HG02970 (cell line): ENCODE data around the gene BNC2.

Experiments used
- ATAC-seq: cut with Tn5 transposase; IDR thresholded peaks from one replicate; pipeline ENCODE4 v1.9.1; 2021; ENCODE audit warnings: mild to moderate bottlenecking, moderate library complexity, moderate number of reproducible peaks; ENCODE audit not compliant: unreplicated experiment, low FRiP score

The BNC2 gene

DNA sequence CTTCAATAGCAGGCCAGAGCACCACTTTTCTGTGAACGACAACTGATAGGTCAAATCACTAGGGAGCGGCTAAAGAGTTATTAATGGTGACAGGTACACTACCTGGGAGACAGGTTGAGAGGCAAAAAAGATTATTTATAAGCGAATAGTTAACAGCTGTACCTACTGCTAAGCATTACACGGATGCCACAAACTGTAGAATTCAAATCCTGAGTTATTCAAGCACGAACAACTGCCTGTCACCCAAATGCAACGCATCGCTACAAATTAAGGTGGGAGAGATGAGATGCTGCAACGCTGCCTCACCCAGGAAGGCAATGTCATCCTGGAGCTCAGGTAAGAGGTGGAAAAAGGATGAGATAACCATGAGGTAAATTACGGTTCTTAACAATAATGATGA, 342.9 kb downstream of the BNC2 start:
- no peak for ATAC-seq

- ATAC-seq: no peak
Observed at GRCh38 chr9:16526380-16526779, 344.1 kb downstream of the BNC2 start.

DNA sequence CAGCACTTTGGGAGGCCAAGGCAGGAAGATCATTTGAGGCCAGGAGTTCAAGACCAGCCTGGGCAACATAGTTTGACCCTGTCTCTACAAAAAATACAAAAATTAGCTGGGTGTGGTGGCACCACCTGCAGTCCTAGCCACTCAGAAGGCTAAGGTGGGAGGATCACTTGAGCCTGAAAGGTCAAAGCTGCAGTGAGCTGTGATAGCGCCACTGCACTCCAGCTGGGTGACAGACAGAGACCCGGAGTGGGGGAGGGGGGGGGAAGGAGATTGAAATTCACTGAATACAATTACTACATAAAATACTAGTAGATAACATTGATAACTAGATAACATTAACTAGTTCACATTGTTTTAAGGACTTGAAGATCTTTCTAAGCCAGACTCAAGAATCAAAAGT, 345.6 kb downstream of the BNC2 start:
- no peak for ATAC-seq

- no peak for ATAC-seq
Observed at GRCh38 chr9:16524078-16524477, 346.4 kb downstream of the BNC2 start.

DNA sequence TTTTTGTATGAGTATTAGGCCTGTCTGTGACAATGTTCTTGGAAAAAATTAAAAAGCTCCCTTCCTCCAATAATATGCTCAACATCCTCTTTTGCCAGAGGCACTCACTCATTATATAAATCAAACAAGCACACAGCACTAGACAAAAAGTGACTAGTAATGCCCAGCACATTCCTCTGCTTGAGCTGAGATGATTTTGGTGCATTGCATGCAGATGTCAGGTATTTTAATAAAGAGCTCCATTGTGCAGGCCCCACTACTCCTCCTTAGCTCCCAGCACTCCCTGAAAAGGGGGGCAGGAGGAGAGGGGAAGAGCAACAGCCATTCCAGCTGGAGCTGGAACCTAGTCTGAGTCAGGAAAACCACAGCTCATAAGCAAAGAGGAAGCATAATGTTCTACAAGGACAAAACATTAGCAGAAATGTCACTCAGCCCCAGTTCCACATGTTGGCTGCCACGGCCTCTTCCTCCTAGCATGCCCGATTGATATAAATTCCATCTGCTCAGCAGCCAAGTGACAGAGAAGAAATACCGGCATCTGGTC, 348.5 kb downstream of the BNC2 start:
- ATAC-seq: no peak

- no peak for ATAC-seq
Observed at GRCh38 chr9:16519001-16519400, 351.5 kb downstream of the BNC2 start.

DNA sequence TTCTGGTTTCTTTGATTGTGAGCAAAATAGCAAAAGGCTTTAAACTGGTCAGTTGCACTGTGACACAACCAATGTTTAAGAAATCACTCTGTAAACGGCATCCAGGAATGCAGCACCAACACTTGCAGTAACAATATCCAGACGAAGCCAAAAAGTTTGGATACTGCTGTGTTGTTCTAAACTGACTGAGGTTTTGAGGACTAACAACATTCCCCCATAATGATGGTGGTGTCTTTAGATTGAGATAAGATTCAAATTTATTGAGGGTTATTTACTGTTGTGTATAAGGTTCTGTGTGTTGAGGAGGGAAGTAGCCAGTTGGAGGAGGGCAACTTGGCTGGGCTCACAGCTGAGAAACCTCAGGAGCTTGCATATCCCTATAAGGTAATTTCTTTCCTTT, 353.6 kb downstream of the BNC2 start:
- no peak for ATAC-seq

DNA sequence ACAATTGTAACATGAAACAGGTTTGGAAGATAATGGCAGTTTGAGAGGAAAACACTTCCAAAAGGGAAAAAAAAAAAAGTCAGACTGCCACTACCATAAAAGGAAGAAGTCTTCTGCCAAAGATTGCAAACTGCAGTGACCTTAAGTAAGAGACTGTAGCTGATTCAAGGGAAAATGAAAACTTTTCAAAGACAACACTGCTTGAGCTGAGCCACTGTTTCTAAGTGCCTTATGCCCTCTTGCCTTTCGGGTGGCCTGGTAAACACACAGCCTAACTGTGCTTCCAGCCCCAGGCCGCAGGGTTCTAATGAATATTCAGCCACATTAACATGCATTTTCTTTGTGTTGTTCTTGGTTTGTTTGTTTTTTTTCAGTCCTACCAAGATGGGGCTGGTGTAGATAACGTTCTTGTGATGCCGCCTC, 354.6 kb downstream of the BNC2 start:
- ATAC-seq: no peak

- ATAC-seq: no peak
Observed at GRCh38 chr9:16515207-16515606, 355.3 kb downstream of the BNC2 start.

DNA sequence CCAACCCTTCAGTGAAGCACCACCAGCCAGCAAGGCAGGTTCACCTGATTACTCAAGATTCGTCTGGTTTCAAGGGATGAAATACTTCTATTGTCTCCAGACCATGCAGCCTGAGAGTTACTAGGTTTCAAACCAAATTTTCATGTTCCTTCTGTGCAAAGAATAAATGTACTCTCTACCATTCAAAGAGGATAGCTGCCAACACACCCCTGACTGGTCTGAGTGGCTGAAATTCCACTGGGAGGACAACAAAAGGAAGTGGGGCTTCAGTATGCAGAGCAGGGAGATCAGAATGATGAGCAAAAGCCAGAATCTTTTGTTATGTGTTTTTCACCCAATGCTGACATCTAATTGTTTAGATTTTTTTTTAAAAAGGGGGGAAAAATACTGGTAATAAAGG, 356.3 kb downstream of the BNC2 start:
- no peak for ATAC-seq

GRCh38 chr9:16512281-16512680, 358.2 kb downstream of the BNC2 start:
- ATAC-seq: no peak

- ATAC-seq: no peak
Observed at GRCh38 chr9:16510482-16510881, 360.0 kb downstream of the BNC2 start.

GRCh38 chr9:16509997-16510396, 360.5 kb downstream of the BNC2 start:
- no peak for ATAC-seq

GRCh38 chr9:16505199-16505598, 365.3 kb downstream of the BNC2 start:
- ATAC-seq: no peak

- ATAC-seq: no peak
Observed at GRCh38 chr9:16501726-16502125, 368.7 kb downstream of the BNC2 start.

DNA sequence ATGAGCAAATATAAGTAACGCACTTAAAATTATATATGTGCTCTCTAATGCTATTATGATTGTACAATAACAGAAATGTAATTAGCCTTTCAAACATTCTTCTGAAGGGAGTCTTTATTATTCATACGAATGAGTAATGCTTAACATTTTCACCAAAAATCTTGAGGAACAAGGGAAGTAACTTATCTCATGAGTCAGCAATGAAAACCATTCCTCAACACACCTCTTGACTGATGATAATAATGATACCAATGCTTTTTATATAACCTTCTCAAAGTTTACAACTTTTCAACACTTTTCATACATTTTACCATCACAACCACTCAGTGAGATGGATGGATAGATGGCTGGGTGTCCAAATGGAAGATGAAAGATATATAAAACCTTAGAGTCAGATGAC, 369.3 kb downstream of the BNC2 start:
- ATAC-seq: no peak

DNA sequence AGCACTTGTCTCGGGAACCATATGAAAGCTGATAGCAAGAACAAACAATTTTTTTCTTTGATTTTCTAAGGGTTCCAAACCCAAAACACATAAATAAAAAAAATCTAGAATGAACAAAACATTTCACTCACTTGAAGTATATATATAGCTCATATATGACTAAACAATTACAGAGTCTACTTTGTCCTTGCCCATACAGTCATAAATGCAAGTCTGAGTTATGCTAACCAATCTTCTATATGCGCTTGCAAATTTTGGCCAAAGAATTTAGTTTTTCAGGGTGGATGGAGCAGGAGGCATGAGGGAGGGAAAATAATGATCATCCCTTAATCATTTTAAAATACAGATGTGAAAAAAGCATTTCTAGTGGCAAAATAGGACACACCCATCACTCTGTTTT, 370.1 kb downstream of the BNC2 start:
- ATAC-seq: no peak

DNA sequence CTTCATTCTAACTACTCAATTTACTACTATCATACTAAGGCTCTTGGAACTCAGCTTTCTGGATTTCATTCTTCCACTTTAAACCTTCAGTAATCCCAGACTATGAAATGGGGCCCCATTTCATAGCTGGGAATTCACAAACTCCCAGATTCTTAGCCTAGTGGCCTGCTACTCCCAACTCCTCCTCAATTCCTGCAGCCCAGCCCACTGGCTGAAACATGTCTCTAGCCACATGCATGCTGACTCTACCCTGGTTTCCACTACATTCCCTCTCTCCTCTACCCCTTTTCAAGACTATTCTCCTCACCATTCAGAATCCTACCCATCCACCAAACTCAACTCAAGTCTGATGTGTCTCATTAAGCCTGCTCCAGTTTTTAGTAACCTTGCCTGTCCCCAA, 370.6 kb downstream of the BNC2 start:
- ATAC-seq: no peak

- ATAC-seq: no peak
Observed at GRCh38 chr9:16496908-16497307, 373.6 kb downstream of the BNC2 start.

DNA sequence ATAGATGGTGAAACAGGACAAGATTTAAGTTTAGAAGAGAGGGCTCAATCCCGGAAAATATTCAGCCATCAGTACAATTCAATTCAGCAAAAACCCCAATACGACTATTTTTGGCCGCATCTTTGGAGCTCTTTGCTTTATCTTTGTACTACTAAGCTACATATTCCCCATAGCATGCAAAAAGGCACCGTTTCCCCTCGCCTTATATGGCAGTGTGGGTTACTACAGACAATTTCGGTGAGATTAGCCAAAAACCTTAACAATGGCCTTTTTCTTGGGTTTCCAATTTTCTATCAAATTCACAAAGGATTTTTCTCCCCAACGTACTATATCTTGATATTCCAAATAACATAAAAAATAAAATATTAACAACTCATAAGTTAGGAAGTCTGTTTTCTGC, 382.6 kb downstream of the BNC2 start:
- no peak for ATAC-seq

DNA sequence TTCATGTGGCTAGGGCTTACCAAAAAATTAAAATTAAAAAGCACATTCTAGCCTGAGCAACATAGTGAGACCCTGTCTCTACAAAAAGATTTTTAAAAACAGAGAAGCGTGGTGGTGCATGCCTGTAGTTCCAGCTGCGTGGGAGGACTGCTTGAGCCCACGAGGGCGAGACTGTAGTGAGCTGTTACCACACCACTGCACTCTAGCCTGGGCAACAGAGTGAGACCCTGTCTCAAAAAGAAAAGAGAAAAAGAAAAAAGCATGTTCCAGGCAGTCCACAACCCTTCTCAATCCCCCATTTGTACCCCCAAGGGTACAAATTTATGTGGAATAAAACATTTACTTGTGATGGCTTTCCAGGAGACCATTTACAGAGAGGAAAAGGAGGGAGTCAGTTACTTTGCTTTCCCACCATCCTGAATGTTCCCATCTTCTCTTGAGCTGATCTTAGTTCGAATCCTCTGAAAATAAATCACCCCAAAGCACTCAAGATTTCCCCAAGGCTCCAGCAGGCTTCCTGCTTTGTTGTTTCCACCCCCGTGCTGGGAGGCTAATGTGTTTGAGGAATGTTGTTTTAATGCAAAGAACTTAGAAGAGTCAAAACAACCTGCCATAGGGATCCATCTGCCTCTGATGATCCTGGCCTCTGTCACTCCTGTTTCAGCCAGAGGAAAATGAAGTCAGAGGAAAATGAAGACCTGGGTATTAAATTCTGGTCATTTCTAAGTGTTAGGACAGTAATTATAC, 384.7 kb downstream of the BNC2 start:
- no peak for ATAC-seq

GRCh38 chr9:16485160-16485559, 385.3 kb downstream of the BNC2 start:
- ATAC-seq: no peak

- no peak for ATAC-seq
Observed at GRCh38 chr9:16484744-16485143, 385.7 kb downstream of the BNC2 start.
